ENCODE measurements around the gene DPYSL5.

DNA sequence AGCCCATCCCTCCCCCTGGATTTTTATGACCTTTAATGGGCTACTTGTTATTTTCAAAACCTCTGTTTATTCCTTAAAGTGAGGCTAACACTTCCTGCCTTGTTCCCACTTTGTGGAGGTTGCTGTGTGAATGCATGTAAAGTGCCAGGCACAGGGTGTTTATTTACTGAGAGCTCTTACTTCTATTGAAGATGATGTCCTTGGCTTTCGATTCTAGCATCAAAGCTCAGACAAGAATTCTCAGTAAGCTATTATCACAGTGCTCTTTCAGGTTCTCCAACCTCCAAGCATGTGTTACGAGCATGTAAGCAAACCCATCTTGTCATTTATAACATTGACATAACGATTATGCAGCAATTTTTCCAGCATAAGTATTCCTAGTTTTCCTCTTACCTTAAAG lies 44.2 kb downstream of the DPYSL5 start:
- TF ChIP-seq, protein P1, sequence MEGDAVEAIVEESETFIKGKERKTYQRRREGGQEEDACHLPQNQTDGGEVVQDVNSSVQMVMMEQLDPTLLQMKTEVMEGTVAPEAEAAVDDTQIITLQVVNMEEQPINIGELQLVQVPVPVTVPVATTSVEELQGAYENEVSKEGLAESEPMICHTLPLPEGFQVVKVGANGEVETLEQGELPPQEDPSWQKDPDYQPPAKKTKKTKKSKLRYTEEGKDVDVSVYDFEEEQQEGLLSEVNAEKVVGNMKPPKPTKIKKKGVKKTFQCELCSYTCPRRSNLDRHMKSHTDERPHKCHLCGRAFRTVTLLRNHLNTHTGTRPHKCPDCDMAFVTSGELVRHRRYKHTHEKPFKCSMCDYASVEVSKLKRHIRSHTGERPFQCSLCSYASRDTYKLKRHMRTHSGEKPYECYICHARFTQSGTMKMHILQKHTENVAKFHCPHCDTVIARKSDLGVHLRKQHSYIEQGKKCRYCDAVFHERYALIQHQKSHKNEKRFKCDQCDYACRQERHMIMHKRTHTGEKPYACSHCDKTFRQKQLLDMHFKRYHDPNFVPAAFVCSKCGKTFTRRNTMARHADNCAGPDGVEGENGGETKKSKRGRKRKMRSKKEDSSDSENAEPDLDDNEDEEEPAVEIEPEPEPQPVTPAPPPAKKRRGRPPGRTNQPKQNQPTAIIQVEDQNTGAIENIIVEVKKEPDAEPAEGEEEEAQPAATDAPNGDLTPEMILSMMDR (IDR thresholded peaks at IDR 0.05) = no peak
- TF ChIP-seq POLR2A (IDR thresholded peaks at IDR 0.05) = no peak
